K562 (cell line): ENCODE results near the gene ZNF620. TPM values are rescaled to one million over a fixed set of nuclear protein-coding genes. Genes with fewer than 3 reads are reported as not detected.

Source experiments
- ATAC-seq: fragments of 200-7000 bp; cut with Tn5 transposase; 3 replicates; pipeline ENCODE4 v1.9.1; 2020; ENCODE audit warnings: moderate library complexity
- BruUV-seq: library from RNA; stranded (reverse); fragments of 400-500 nt; replicated peaks from 2 replicates; lab custom pipeline; 2021; lab: Mats Ljungman, UMichigan
- CTCF ChIA-PET: fragments of 300-600 bp; formaldehyde crosslinking; extraction: SDS; loops from one replicate; lab custom pipeline; 2021; ENCODE audit warnings: low intra/inter-chr PET ratio; lab: Yijun Ruan, JAX
- POLR2A ChIA-PET: fragments of 300-600, 350-650 bp; sonication (Branson Sonifier 250); formaldehyde crosslinking; extraction: SDS; loops from one replicate; lab custom pipeline; 2021; ENCODE audit warnings: antibody characterized with exemption, inconsistent platforms; lab: Yijun Ruan, JAX
- DNase-seq, 4 experiments: peaks; one replicate each; pipeline versions ENCODE4 v3.0.0 to v3.0.0-alpha.2; 2011 to 2018; ENCODE audit warnings: low spot score in 3 of 4, mixed read lengths in 3 of 4; ENCODE audit errors: extremely low read depth in 1 of 4
- FAIRE-seq: peaks from 2 replicates; lab custom pipeline; 2011; peaks lifted over from hg19 to GRCh38; lab: Jason Lieb, UNC
- H2AFZ ChIP-seq: 2 replicates; pipeline ENCODE4 v1.6.0; 2011; ENCODE audit warnings: low read depth, low read length, control low read depth, inconsistent platforms
- H3K27ac ChIP-seq: fragments of 200-600 bp; 3 replicates; pipeline ENCODE4 v1.8.0; 2011; ENCODE audit warnings: low read depth, mild to moderate bottlenecking, control low read depth, inconsistent platforms, low read length, moderate library complexity, mixed read lengths; ENCODE audit errors: extremely low read depth
- H3K27me3 ChIP-seq, 2 experiments: fragments of 300-600 bp in 1 of 2; 2 replicates in 1 of 2; 3 replicates in 1 of 2; pipeline versions ENCODE4 v1.6.0 to v1.8.0; 2011; ENCODE audit warnings: inconsistent platforms in 2 of 2, low read length in 2 of 2, mild to moderate bottlenecking in 1 of 2, mixed read lengths in 1 of 2, moderate library complexity in 1 of 2; ENCODE audit not compliant: control insufficient read depth in 2 of 2, insufficient read depth in 2 of 2
- H3K36me3 ChIP-seq: fragments of 300-600 bp; 3 replicates; pipeline ENCODE4 v1.8.0; 2011; ENCODE audit warnings: mild to moderate bottlenecking, low read length, inconsistent platforms; ENCODE audit not compliant: control insufficient read depth, insufficient read depth
- H3K4me1 ChIP-seq, 2 experiments: fragments of 200-600 bp in 1 of 2; replicated peaks in 1 of 2; 2 replicates in 1 of 2; 3 replicates in 1 of 2; pipeline versions ENCODE4 v1.5.1 to v1.8.0; 2011; ENCODE audit warnings: inconsistent platforms in 2 of 2, low read length in 2 of 2, mild to moderate bottlenecking in 1 of 2, mixed read lengths in 1 of 2, moderate library complexity in 1 of 2; ENCODE audit not compliant: control insufficient read depth in 2 of 2, insufficient read depth in 2 of 2
- H3K4me2 ChIP-seq: 2 replicates; pipeline ENCODE4 v1.6.1; 2011; ENCODE audit warnings: low read length, control low read depth, inconsistent platforms, mixed read lengths; ENCODE audit not compliant: insufficient read depth
- H3K4me3 ChIP-seq: fragments of 200-600 bp; sonication (generic), shearing (Covaris generic); 2 replicates; pipeline ENCODE4 v1.5.1; 2016; ENCODE audit warnings: control low read depth, inconsistent platforms
- H3K79me2 ChIP-seq: fragments of 200-600 bp; 3 replicates; pipeline ENCODE4 v1.8.0; 2011; ENCODE audit warnings: low read length, inconsistent platforms; ENCODE audit not compliant: control insufficient read depth, insufficient read depth
- H3K9ac ChIP-seq, 2 experiments: 2 replicates each; pipeline versions ENCODE4 v1.6.0 to v1.6.1; 2011; ENCODE audit warnings: low read depth in 2 of 2, low read length in 2 of 2, control low read depth in 1 of 2, inconsistent platforms in 1 of 2, mild to moderate bottlenecking in 1 of 2, mixed read lengths in 1 of 2; ENCODE audit not compliant: insufficient read depth in 1 of 2
- H3K9me1 ChIP-seq: one replicate; pipeline ENCODE4 v1.6.0; 2011; ENCODE audit warnings: inconsistent platforms, mild to moderate bottlenecking, low read length, moderate library complexity; ENCODE audit not compliant: control insufficient read depth, insufficient read depth
- H3K9me3 ChIP-seq: replicated peaks from 2 replicates; pipeline ENCODE4 v1.5.1; 2011; ENCODE audit warnings: low read depth, low read length, inconsistent platforms; ENCODE audit not compliant: control insufficient read depth, insufficient read depth
- H4K20me1 ChIP-seq: replicated peaks from 2 replicates; pipeline ENCODE4 v1.6.1; 2011; ENCODE audit warnings: low read length, inconsistent platforms, mixed read lengths; ENCODE audit not compliant: control insufficient read depth, insufficient read depth
- HMGXB4 ChIP-seq: sonication (generic); formaldehyde crosslinking; IDR thresholded peaks from 2 replicates; pipeline ENCODE4 v1.8.1; 2023; ENCODE audit warnings: mild to moderate bottlenecking, missing genetic modification reagents
- POLR2A ChIP-seq: fragments of 450-650 bp; conservative IDR thresholded peaks from 2 replicates; pipeline ENCODE4 v1.6.1; 2016
- POLR2AphosphoS5 ChIP-seq: IDR thresholded peaks from 2 replicates; pipeline ENCODE4 v1.6.1; 2011; ENCODE audit warnings: mild to moderate bottlenecking, low read depth, low read length, moderate library complexity; ENCODE audit not compliant: control insufficient read depth, insufficient read depth
- TSHZ1 ChIP-seq: fragments of 250-450 bp; sonication (Bioruptor Pico); IDR thresholded peaks from 2 replicates; pipeline ENCODE4 v1.4.0; 2020; ENCODE audit warnings: mild to moderate bottlenecking, moderate library complexity
- WGBS: fragments of 100-300 bp; shearing (Covaris generic); methylation state at CpG from one replicate; pipeline ENCODE4 v1.1.6; 2016; ENCODE audit warnings: low coverage, mixed read lengths; ENCODE audit not compliant: insufficient coverage; ENCODE audit errors: missing lambda C conversion rate; 5-methylcytosine and 5-hydroxymethylcytosine counted together
- in situ Hi-C: fragments of 300-500 bp; cut with MboI; formaldehyde crosslinking; loops from 4 replicates; pipeline ENCODE4 v1.15.0; 2018; ENCODE audit warnings: inconsistent platforms, mixed read lengths
- intact Hi-C: fragments of 100-400 bp; cut with micrococcal nuclease; formaldehyde crosslinking; loops from 2 replicates; pipeline ENCODE4 v1.14.2; 2022
- polyA plus RNA-seq, 8 experiments: library from polyadenylated mRNA; depleted of rRNA in 4 of 8; stranded (reverse) in 5 of 8; unstranded in 3 of 8; fragments of >200 nt; fragmentation: Nextera tagmentation in 2 of 8; fragmentation: Illumina TruSeq in 1 of 8; extraction: Ambion mirVana in 2 of 8; extraction: Trizol in 1 of 8; gene quantifications; 2 replicates each; pipeline versions ENCODE4 v1.2.1 to v1.2.3, GENCODE V29; 2011 to 2014; ENCODE audit warnings: inconsistent platforms in 1 of 8, missing spikeins in 1 of 8
- total RNA-seq, 7 experiments: library from RNA; depleted of rRNA in 6 of 7; stranded (reverse); fragments of >200 nt in 6 of 7; fragmentation: Illumina TruSeq in 2 of 7; extraction: Trizol in 2 of 7; gene quantifications; 2 replicates each; pipeline versions ENCODE4 v1.2.1 to v1.2.3, GENCODE V29; 2011 to 2021; ENCODE audit warnings: low replicate concordance in 1 of 7

ZNF620 gene
- total and polyA plus RNA-seq, 9 of the 15 experiments (the other 6 are each of a cell fraction or from before 2014, with no cell fraction given), result 1.2 to 5.5 (median 3.3) TPM

GRCh38 chr3:40460481-40460880 lies 45.4 kb upstream of the ZNF620 start (continued):
- TF ChIP-seq HMGXB4 (CRISPR knock-in tag) (0 out of 2 replicates have a peak, but pooled peaks have one; percentile 16), POLR2AphosphoS5 (0 out of 2 replicates have a peak, but pooled peaks have one; percentile 9), POLR2A (peak; percentile 37)

- CTCF ChIA-PET, result no interaction called here
- peaks cover 3% of the 10 kb centered on the region for H3K9me1 ChIP-seq
- H2AFZ ChIP-seq, result no peak overlapping the region
- BruUV-seq, result no TSS peak
- peaks cover 20 to 21% of the 10 kb centered on the region in 2 experiments for H3K4me1 ChIP-seq
- DNase-seq (no peak), FAIRE-seq (no peak), ATAC-seq (no peak)
- H3K9ac ChIP-seq, result no peak overlapping the region
- H3K27ac ChIP-seq, result no peak overlapping the region
- no peaks in the 10 kb centered on the region for H3K27me3 ChIP-seq
- no peaks in the 10 kb centered on the region; the same call in 1 of the 2 replicates for H4K20me1 ChIP-seq
- TF ChIP-seq TSHZ1 (CRISPR knock-in tag) (no peak), POLR2A (peak; percentile 21; the same call in 1 of the 2 replicates)
- H3K4me2 ChIP-seq, result no peak overlapping the region
- in situ Hi-C loops (loop anchor here (25.0 kb wide), 1 partner anchor 1049 kb away; the partner anchor contains the start of gene RPSA), intact Hi-C loops (no loop called here)
- POLR2A ChIA-PET, result interaction anchor here (0.5 to 7.7 kb wide), 3 partner anchors 13 to 38 kb away, joined by 3 to 102 read pairs (median 3); partner anchors contain the start of gene ZNF619
- peaks cover 80% of the 10 kb centered on the region for H3K36me3 ChIP-seq
- H3K79me2 ChIP-seq, result peaks cover 53% of the 10 kb centered on the region
- 89% methylated on average over 3 of the region's 3 CpGs for WGBS
- H3K9me3 ChIP-seq, result no peaks in the 10 kb centered on the region
- no peak overlapping the region for H3K4me3 ChIP-seq
These were observed 44.7 kb upstream of the ZNF620 start for GRCh38 chr3:40461161-40461560.
